NB4 (cell line): ENCODE measurements around the gene MYO1D.

Experiments used
- CTCF ChIP-seq: IDR thresholded peaks from one replicate; pipeline ENCODE4 v1.5.1; 2012; ENCODE audit warnings: low read depth, low read length
- POLR2A ChIP-seq: IDR thresholded peaks from 2 replicates; pipeline ENCODE4 v1.6.1; 2011; ENCODE audit warnings: mild to moderate bottlenecking; ENCODE audit not compliant: insufficient read length; ENCODE audit errors: extremely low read depth
- TF ChIP-seq, protein P1 (sequence below): IDR thresholded peaks from 2 replicates; pipeline ENCODE4 v1.6.1; 2011; ENCODE audit warnings: low read depth, low read length

DNA sequence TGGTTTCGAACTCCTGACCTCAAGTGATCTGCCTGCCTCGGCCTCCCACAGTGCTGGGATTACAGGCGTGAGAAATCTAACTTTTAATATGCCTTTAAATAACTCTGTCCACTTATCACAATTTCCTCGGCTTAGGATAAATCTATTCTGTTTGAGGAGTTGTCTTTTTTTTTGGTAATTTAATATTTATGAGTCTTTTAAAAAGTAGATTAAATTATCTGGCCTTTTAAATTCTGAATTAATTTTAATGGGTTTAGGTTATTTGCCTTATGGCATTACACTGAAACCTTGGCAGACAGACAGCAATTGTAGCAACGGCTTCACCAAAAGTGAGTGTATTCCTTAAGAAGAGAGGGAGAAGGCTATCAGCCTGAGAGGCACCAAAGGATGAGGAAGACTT is 66.2 kb downstream of the MYO1D start:
- TF ChIP-seq CTCF (no peak), POLR2A (no peak)
- TF ChIP-seq, protein P1, sequence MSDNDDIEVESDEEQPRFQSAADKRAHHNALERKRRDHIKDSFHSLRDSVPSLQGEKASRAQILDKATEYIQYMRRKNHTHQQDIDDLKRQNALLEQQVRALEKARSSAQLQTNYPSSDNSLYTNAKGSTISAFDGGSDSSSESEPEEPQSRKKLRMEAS = no peak
